ENCODE data around the gene GGA1. TPM values are rescaled to one million over a fixed set of nuclear protein-coding genes. Genes with fewer than 3 reads are reported as not detected.

Gene GGA1
- total RNA-seq, 1 donor from 2014 or later, result 132 TPM

DNA sequence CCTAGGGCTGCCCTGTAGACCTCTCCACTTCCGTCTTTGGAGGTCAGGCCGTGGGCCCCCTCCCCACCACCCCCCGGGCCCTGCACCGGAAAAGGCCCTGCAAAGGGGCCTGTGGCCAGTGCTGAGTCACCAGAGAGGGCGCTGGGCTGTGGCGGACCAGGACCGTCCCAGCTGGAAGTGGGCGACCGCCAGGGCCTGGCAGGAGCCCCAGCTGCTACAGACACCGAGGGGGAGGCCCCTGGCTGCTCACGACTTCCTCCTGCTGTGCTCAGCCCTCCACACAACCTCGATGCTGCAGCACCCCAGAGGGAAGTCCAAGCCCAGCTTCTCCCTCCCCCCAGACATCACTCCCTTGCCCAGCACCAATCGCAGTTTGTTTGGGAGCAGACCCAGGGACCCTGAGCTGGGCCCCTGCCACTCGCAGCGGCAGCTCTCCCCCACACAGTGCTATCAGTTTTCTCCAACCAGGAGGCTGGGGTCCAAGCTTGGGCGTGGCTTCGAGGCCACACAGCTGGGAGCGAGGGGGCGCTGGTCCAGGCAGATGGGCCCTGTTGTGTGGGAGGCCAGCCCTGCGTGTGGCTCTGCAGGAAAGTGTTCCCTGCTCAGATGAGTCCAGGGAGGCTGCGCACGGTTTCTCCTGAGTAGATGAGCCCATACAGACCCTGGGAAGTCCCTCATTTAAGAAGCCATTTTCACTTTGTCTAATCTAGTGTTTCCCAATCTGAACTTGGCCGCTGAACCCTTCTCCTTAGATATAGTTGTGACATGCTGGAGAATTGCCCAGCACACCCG, 25.2 kb downstream of the GGA1 start:
- Mint-ChIP-seq H3K4me3 (ENCODE audit: low read depth) (peak overlapping the region; percentile 21), H3K27me3 (no peaks in the 10 kb centered on the region), H3K36me3 (ENCODE audit: insufficient read depth) (no peaks in the 10 kb centered on the region), H3K4me1 (ENCODE audit: low read depth) (peaks cover 20% of the 10 kb centered on the region), H3K9me3 (ENCODE audit: low read depth) (no peaks in the 10 kb centered on the region), H3K27ac (peak overlapping the region; percentile 88)
- TF ChIP-seq CTCF (IDR thresholded peaks at IDR 0.05; ENCODE audit: unreplicated experiment), result peak; percentile 32
- DNase-seq (ENCODE audit: low spot score, unreplicated experiment), result peak; percentile 41

DNA sequence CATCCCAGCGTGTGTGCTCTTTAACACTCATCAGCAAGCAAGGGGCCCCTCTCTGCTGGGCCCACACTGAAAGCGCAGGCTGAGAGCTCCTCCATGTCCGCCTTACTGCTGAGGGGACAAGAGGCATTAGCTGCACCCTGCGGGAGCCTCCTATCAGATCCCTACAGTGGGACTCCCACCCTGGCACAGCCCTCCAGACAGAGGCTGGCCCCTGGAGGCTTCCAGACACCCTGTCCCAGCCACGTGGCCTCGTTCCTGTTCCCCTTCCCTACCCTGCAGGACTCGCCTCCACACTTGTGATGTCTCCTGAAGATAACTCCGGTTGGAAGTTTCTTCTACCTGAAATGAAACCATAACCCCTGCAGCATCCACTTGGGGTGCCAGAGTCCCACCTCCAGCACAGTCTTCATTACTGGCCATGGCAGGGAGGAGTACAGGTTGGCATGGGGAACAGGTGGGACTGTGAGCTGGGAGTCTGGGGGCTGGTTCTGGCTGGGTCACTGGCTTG, 25.8 kb downstream of the GGA1 start:
- Mint-ChIP-seq H3K4me1 (ENCODE audit: low read depth) (peaks cover 20% of the 10 kb centered on the region), H3K27me3 (no peaks in the 10 kb centered on the region), H3K9me3 (ENCODE audit: low read depth) (no peaks in the 10 kb centered on the region), H3K36me3 (ENCODE audit: insufficient read depth) (no peaks in the 10 kb centered on the region), H3K4me3 (ENCODE audit: low read depth) (no peak overlapping the region), H3K27ac (peak overlapping the region; percentile 88)
- no peak for TF ChIP-seq CTCF (IDR thresholded peaks at IDR 0.05; ENCODE audit: unreplicated experiment)
- no peak for DNase-seq (ENCODE audit: low spot score, unreplicated experiment)

GRCh38 chr22:37635157-37635556, 26.5 kb downstream of the GGA1 start:
- H3K4me3 Mint-ChIP-seq (ENCODE audit: low read depth), result no peak overlapping the region
- no peaks in the 10 kb centered on the region for H3K9me3 Mint-ChIP-seq (ENCODE audit: low read depth)
- DNase-seq (ENCODE audit: low spot score, unreplicated experiment), result no peak
- TF ChIP-seq CTCF (IDR thresholded peaks at IDR 0.05; ENCODE audit: unreplicated experiment), result no peak
- H3K36me3 Mint-ChIP-seq (ENCODE audit: insufficient read depth), result no peaks in the 10 kb centered on the region
- H3K4me1 Mint-ChIP-seq (ENCODE audit: low read depth), result peaks cover 20% of the 10 kb centered on the region
- H3K27ac Mint-ChIP-seq, result no peak overlapping the region
- no peaks in the 10 kb centered on the region for H3K27me3 Mint-ChIP-seq

GRCh38 chr22:37636186-37636948, 27.7 kb downstream of the GGA1 start:
- Mint-ChIP-seq H3K4me1 (ENCODE audit: low read depth) (peaks cover 23% of the 10 kb centered on the region), H3K36me3 (ENCODE audit: insufficient read depth) (no peaks in the 10 kb centered on the region), H3K27ac (no peak overlapping the region), H3K9me3 (ENCODE audit: low read depth) (no peaks in the 10 kb centered on the region), H3K27me3 (no peaks in the 10 kb centered on the region), H3K4me3 (ENCODE audit: low read depth) (no peak overlapping the region)
- DNase-seq (ENCODE audit: low spot score, unreplicated experiment), result no peak
- no peak for TF ChIP-seq CTCF (IDR thresholded peaks at IDR 0.05; ENCODE audit: unreplicated experiment)

- no peaks in the 10 kb centered on the region for H3K27me3 Mint-ChIP-seq
- no peak for DNase-seq (ENCODE audit: low spot score, unreplicated experiment)
- no peak for TF ChIP-seq CTCF (IDR thresholded peaks at IDR 0.05; ENCODE audit: unreplicated experiment)
- H3K4me3 Mint-ChIP-seq (ENCODE audit: low read depth), result no peak overlapping the region
- H3K27ac Mint-ChIP-seq, result no peak overlapping the region
- peaks cover 23% of the 10 kb centered on the region for H3K4me1 Mint-ChIP-seq (ENCODE audit: low read depth)
- H3K36me3 Mint-ChIP-seq (ENCODE audit: insufficient read depth), result no peaks in the 10 kb centered on the region
- no peaks in the 10 kb centered on the region for H3K9me3 Mint-ChIP-seq (ENCODE audit: low read depth)
Measured at GRCh38 chr22:37636949-37637273, 28.3 kb downstream of the GGA1 start.
